ENCODE measurements around the gene MAPK13.

GRCh38 chr6:36128793-36129192 is 1.5 kb upstream of the MAPK13 start:
- TF ChIP-seq CTCF (IDR thresholded peaks at IDR 0.05; ENCODE audit: poor library complexity, severe bottlenecking) = no peak
- no peak for TF ChIP-seq EP300 (conservative IDR thresholded peaks at IDR 0.05; ENCODE audit: poor library complexity, severe bottlenecking)
- TF ChIP-seq RAD21 (conservative IDR thresholded peaks at IDR 0.05) = no peak
- TF ChIP-seq POLR2AphosphoS5 (IDR thresholded peaks at IDR 0.05) = no peak
